Peyer's patch (tissue), 4 donors: ENCODE data around the gene STAG1. TPM values are rescaled to one million over a fixed set of nuclear protein-coding genes. Genes with fewer than 3 reads are reported as not detected.
"Not testable (repeated sequence)": the region's sequence is repeated elsewhere in the genome, so short reads cannot be mapped to it uniquely, and the experiment has no call there.

Experiments
- DNase-seq, 3 donors: peaks; one replicate each; pipeline ENCODE4 v3.0.0-alpha.2; 2017 to 2019
- H3K27ac ChIP-seq, 4 donors: fragments of 200-600 bp; sonication (generic); one replicate each; pipeline ENCODE4 v1.5.1; 2016 to 2019
- H3K27me3 ChIP-seq, 2 donors: fragments of 200-600 bp; sonication (generic); one replicate each; pipeline ENCODE4 v1.5.1; 2019
- H3K36me3 ChIP-seq, 3 donors: fragments of 200-600 bp; sonication (generic); one replicate each; pipeline ENCODE4 v1.5.1; 2016 to 2019
- H3K4me1 ChIP-seq, 4 donors: fragments of 200-600 bp; sonication (generic); one replicate each; pipeline ENCODE4 v1.5.1; 2016 to 2019
- H3K4me3 ChIP-seq, 4 donors: fragments of 200-600 bp; sonication (generic); 1 replicate in 3 of 4; 2 replicates in 1 of 4; pipeline ENCODE4 v1.5.1; 2016 to 2019; ENCODE audit warnings: mild to moderate bottlenecking in 1 of 4
- H3K9me3 ChIP-seq, 4 donors: fragments of 200-600 bp; sonication (generic); one replicate each; pipeline ENCODE4 v1.5.1; 2016 to 2019; ENCODE audit warnings: mild to moderate bottlenecking in 1 of 4
- CTCF ChIP-seq, 6 experiments: fragments of 450-650 bp in 4 of 6; fragments of 200-600 bp in 2 of 6; sonication (generic) in 1 of 6; IDR thresholded peaks; one replicate each; pipeline ENCODE4 v1.5.1; 2017 to 2019; ENCODE audit warnings: antibody characterized with exemption in 6 of 6, mild to moderate bottlenecking in 3 of 6, moderate library complexity in 1 of 6
- POLR2A ChIP-seq, 2 donors: fragments of 450-650 bp; IDR thresholded peaks; one replicate each; pipeline ENCODE4 v1.5.1; 2017; ENCODE audit warnings: antibody characterized with exemption in 2 of 2, mild to moderate bottlenecking in 2 of 2, moderate library complexity in 2 of 2
- total RNA-seq, 4 donors: library from RNA; depleted of rRNA; stranded (reverse); fragments of >200 nt; gene quantifications; one replicate each; pipeline ENCODE4 v1.1.0, GENCODE V29; 2016

Gene STAG1
- total RNA-seq, 4 donors from 2014 or later: 22.6 to 91.6 (median 35.2) TPM

GRCh38 chr3:136725468-136725867 is 26.7 kb downstream of the STAG1 start:
- Histone ChIP-seq H3K9me3 (no peaks in the 10 kb centered on the region), H3K4me1 (peaks cover 0 to 43% (median 12%) of the 10 kb centered on the region in 4 donors), H3K27me3 (no peaks in the 10 kb centered on the region), H3K4me3 (no peak overlapping the region), H3K27ac (no peak overlapping the region), H3K36me3 (no peaks in the 10 kb centered on the region)
- DNase-seq: no peak
- no peak for TF ChIP-seq POLR2A (IDR thresholded peaks at IDR 0.05)
- no peak for TF ChIP-seq CTCF (IDR thresholded peaks at IDR 0.05)

DNA sequence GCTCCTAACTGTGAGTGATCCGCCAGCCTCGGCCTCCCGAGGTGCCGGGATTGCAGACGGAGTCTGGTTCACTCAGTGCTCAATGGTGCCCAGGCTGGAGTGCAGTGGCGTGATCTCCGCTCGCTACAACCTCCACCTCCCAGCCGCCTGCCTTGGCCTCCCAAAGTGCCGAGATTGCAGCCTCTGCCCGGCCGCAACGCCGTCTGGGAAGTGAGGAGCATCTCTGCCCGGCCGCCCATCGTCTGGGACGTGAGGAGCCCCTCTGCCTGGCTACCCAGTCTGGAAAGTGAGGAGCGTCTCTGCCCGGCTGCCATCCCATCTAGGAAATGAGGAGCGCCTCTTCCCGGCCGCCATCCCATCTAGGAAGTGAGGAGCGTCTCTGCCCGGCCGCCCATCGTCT is 29.3 kb downstream of the STAG1 start:
- DNase-seq, H3K9me3 ChIP-seq, H3K36me3 ChIP-seq, H3K4me3 ChIP-seq, H3K27ac ChIP-seq, H3K27me3 ChIP-seq: not testable (repeated sequence)
- H3K4me1 ChIP-seq: peaks cover 0 to 20% (median 12%) of the 10 kb centered on the region in 4 donors

- not testable (repeated sequence) for H3K4me3 ChIP-seq, DNase-seq, H3K9me3 ChIP-seq, H3K36me3 ChIP-seq, H3K27ac ChIP-seq, H3K27me3 ChIP-seq
- peaks cover 0 to 18% (median 12%) of the 10 kb centered on the region in 4 donors for H3K4me1 ChIP-seq
Observed at GRCh38 chr3:136722399-136722798, 29.8 kb downstream of the STAG1 start.

- no peak for DNase-seq
- no peaks in the 10 kb centered on the region for H3K9me3 ChIP-seq
- no peaks in the 10 kb centered on the region for H3K36me3 ChIP-seq
- TF ChIP-seq POLR2A (IDR thresholded peaks at IDR 0.05) (no peak), CTCF (IDR thresholded peaks at IDR 0.05) (no peak)
- H3K27ac ChIP-seq: no peak overlapping the region
- peaks cover 0 to 2% (median 0%) of the 10 kb centered on the region in 4 donors for H3K4me1 ChIP-seq
- no peak overlapping the region for H3K4me3 ChIP-seq
- H3K27me3 ChIP-seq: no peaks in the 10 kb centered on the region
Observed at GRCh38 chr3:136720091-136720490, 32.1 kb downstream of the STAG1 start.

DNA sequence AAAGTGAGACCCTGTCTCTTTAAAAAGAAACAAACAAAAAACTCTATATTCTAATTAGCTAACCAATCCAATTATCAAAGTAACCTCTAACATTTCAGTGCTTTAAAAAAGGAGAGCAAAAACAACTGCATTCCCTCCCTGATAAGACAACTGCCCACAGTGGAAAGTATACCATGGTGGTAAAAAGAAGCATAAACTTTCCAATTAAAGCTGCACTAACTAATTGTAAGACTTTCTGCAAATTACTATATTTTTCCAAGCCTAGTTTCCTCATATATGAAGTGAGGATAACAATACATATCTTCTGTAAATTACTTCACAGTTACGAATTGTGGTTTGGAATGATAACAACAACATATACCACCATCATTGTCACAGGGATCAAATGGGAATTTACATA is 35.5 kb downstream of the STAG1 start:
- H3K4me1 ChIP-seq: no peaks in the 10 kb centered on the region
- H3K27me3 ChIP-seq: no peaks in the 10 kb centered on the region
- H3K9me3 ChIP-seq: no peaks in the 10 kb centered on the region
- H3K4me3 ChIP-seq: no peak overlapping the region
- H3K27ac ChIP-seq: no peak overlapping the region
- no peak for TF ChIP-seq POLR2A (IDR thresholded peaks at IDR 0.05)
- no peak for TF ChIP-seq CTCF (IDR thresholded peaks at IDR 0.05)
- DNase-seq: no peak
- no peaks in the 10 kb centered on the region for H3K36me3 ChIP-seq

DNA sequence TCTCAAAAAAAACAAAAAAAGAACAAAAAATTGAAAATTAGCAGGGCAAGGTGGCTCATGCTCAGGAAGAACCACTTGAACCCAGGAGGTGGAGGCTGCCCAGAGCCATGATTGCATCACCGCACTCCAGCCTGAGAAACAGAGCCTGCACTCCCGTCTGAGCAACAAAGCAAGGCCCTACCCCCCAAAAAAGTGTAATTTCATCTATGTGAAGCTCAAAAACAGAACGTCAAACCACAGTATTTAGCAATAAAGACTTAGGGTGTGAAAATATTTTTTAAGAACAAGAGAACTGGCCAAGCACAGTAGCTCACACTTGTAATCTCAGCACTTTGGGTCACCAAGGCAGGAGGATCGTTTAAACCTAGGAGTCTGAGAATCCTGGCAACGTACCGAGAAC is 38.2 kb downstream of the STAG1 start:
- no peaks in the 10 kb centered on the region for H3K4me1 ChIP-seq
- no peak for DNase-seq
- TF ChIP-seq POLR2A (IDR thresholded peaks at IDR 0.05): no peak
- no peak for TF ChIP-seq CTCF (IDR thresholded peaks at IDR 0.05)
- H3K27ac ChIP-seq: no peak overlapping the region
- H3K9me3 ChIP-seq: no peaks in the 10 kb centered on the region
- no peaks in the 10 kb centered on the region for H3K36me3 ChIP-seq
- H3K27me3 ChIP-seq: no peaks in the 10 kb centered on the region
- no peak overlapping the region for H3K4me3 ChIP-seq

DNA sequence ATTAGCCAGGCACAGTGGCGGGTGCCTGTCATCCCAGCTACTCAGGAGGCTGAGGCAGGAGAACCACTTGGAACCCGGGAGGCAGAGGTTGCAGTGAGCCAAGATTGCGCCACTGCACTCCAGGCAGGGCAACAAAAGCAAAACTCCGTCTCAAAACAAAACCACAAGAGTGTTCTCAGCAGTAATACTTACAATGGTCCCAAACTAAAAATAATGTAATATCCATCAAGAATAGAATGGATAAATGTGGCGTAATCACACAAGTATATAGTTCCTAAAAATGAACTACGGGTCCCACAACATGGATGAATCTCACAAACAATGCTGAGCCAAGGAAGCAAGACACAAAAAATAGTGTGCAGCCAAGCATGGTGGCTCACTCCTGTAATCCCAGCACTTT is 39.2 kb downstream of the STAG1 start:
- DNase-seq: no peak
- no peaks in the 10 kb centered on the region for H3K27me3 ChIP-seq
- H3K4me3 ChIP-seq: no peak overlapping the region
- no peak overlapping the region for H3K27ac ChIP-seq
- no peaks in the 10 kb centered on the region for H3K9me3 ChIP-seq
- H3K36me3 ChIP-seq: no peaks in the 10 kb centered on the region
- TF ChIP-seq POLR2A (IDR thresholded peaks at IDR 0.05) (no peak), CTCF (IDR thresholded peaks at IDR 0.05) (no peak)
- no peaks in the 10 kb centered on the region for H3K4me1 ChIP-seq

GRCh38 chr3:136711888-136712287 is 40.3 kb downstream of the STAG1 start:
- not testable (repeated sequence) for H3K27me3 ChIP-seq, H3K4me3 ChIP-seq, H3K4me1 ChIP-seq, H3K27ac ChIP-seq, H3K36me3 ChIP-seq, H3K9me3 ChIP-seq, DNase-seq
